GM19238 (cell line): Measurements from ENCODE around the gene POTEH.
"Not testable (repeated sequence)": the region's sequence is repeated elsewhere in the genome, so short reads cannot be mapped to it uniquely, and the experiment has no call there.

Source experiments
- DNase-seq: peaks from one replicate; pipeline ENCODE4 v3.0.0; 2011; ENCODE audit warnings: low spot score; ENCODE audit not compliant: insufficient read length

POTEH gene

DNA sequence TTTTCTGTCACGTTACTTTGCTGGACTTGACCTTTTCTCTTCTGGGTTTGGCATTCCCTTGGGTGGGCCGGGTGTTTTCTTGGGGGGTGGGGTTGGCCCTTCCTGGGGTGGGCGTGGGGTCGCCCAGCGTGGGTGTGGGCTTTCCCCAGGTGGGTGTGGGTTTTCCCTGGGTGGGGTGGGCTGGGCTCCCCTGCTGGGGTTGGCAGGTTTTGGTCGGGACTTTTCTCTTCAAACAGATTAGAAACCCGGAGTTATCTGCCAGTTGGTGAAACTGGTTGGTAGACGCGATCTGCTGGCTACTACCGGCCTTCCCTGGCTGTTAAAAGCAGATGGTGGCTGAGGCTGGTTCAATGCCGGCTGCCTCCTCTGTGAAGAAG lies at the start of gene POTEH:
Gene POTEH, plus strand, starts transcription at position 278 of the 377 bp plus-strand sequence. Its CDS starts 52 bp downstream, at position 330.
- not testable (repeated sequence) for DNase-seq

- DNase-seq = not testable (repeated sequence)
These were observed 47.5 kb upstream of the POTEH start for GRCh38 chr22:15642288-15642861.

GRCh38 chr22:15651954-15652353 lies 37.9 kb upstream of the POTEH start:
- not testable (repeated sequence) for DNase-seq

DNA sequence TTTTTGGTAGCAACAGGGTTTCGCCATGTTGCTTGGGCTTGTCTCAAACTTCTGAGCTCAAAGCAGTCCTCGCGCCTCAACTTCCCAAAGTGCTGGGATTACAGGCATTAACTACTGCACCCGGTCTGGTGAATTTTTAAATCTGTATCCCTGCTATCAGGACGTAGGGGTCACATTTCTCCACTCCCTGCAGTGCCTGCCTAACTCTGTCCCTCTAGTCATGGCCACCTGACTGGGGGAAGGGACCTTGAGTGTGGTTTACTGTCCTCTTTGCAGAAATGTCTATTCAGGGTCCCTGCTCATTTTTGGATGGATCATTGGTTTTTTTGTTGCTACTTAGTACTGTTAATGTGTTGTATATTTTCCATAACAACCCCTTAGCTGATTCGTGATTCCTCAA lies 37.1 kb upstream of the POTEH start:
- DNase-seq = not testable (repeated sequence)

GRCh38 chr22:15653241-15653640 lies 36.6 kb upstream of the POTEH start:
- DNase-seq = not testable (repeated sequence)

- DNase-seq = not testable (repeated sequence)
These were observed 28.7 kb upstream of the POTEH start for GRCh38 chr22:15661102-15661501.

GRCh38 chr22:15664682-15665081 lies 25.1 kb upstream of the POTEH start:
- not testable (repeated sequence) for DNase-seq

DNA sequence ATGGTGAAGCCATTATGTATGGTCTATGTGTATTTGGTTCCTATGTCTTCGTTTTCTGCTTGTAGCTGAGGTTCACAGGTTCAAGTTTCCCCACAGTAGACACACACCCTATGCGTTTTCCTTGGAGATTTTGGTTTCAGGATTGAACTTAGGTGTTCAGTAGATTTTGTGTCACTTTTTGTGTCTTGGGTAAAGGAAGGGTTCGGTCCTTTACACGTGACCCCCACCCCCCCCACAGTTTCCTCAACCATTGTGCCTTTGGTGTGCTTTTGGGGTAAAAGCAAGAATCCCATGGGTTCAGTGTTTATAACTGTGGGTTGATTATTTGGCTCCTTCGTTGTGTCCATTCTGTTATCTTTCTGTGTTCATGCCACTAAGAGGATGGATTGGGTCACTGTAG lies 24.3 kb upstream of the POTEH start:
- not testable (repeated sequence) for DNase-seq

DNA sequence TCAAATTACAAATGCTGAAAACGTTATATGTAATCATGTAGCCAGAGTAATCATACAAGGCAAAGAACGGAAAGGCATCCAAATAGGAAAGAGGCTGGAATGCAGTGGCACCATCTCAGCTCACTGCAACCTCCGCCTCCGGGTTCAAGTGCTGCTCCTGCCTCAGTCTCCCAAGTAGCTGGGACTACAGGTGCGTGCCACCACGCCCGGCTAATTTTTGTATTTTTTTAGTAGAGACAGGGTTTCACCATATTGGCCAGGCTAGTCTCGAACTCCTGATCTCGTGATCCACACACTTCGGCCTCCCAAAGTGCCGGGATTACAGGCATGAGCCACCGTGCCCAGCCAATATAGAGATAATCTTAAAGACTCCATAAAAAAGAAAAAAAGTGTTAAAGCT lies 20.4 kb upstream of the POTEH start:
- DNase-seq = not testable (repeated sequence)

- DNase-seq = not testable (repeated sequence)
These were observed 10.1 kb upstream of the POTEH start for GRCh38 chr22:15679702-15680101.

DNA sequence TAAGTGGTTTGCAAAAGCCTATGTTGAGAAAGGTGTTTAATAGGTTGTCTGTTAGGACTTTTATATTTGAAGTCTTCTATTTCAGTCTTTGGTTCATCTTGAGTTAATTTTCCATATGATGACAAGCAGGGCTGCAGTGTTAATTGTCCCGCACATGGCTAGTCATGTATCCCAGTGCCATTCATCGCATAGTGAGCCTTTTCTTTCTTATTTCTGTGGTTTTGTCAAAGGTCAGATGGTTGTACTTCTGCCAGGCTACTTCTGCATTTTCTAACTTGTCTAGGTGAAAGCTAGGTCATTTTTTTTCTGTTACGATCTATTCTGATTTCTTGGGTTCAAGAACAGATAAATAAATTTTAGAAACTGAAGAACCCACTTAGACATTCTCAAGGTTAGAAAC lies 5.7 kb upstream of the POTEH start:
- DNase-seq = not testable (repeated sequence)

- not testable (repeated sequence) for DNase-seq
These were observed 5.1 kb upstream of the POTEH start for GRCh38 chr22:15684695-15685094.

DNA sequence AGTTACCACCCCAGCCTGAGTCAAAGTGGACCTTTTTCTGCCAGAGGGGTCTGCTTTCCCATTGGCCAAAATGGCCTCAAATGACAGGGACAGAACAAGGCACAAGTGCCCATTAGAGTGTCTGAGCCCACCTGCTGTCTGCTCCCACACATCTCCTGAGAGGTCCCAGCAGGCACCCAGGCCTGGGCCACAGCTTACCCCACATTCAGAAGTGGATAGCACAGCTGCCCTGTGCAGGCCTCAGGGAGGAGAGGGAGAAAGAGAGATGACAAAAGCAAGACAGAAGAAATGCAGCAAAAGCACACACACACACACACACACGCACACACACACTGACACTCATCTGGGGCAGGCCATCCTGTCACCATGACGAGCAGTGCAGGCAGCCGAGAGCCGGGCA lies 4.2 kb upstream of the POTEH start:
- DNase-seq = not testable (repeated sequence)

DNA sequence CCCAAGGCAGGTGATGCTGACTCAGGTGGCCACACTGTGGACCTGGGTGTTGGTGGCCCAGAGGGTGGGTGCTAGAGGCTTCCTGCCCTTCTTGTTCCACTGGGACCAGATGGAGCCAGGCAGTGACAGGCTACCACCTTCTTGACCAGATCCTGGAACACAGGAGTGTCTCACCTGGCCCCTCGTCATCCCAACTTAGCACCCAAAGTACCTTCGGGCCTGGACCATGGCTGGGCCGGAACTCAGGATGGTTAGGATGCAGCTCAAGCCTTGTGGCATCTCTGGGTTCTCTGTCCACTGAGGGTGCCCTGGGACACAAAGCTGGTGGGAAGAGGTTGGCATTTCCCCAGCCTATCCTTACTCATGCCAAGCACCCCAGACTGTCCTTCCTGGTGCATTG lies 2.7 kb upstream of the POTEH start:
- DNase-seq = not testable (repeated sequence)

- not testable (repeated sequence) for DNase-seq
These were observed 2.1 kb upstream of the POTEH start for GRCh38 chr22:15687676-15688075.

GRCh38 chr22:15688090-15688489 lies 1.7 kb upstream of the POTEH start:
- DNase-seq = not testable (repeated sequence)

- not testable (repeated sequence) for DNase-seq
These were observed 646 bp upstream of the POTEH start for GRCh38 chr22:15689012-15689748.

- DNase-seq = not testable (repeated sequence)
These were observed 23.8 kb downstream of the POTEH start for GRCh38 chr22:15713600-15713999.

DNA sequence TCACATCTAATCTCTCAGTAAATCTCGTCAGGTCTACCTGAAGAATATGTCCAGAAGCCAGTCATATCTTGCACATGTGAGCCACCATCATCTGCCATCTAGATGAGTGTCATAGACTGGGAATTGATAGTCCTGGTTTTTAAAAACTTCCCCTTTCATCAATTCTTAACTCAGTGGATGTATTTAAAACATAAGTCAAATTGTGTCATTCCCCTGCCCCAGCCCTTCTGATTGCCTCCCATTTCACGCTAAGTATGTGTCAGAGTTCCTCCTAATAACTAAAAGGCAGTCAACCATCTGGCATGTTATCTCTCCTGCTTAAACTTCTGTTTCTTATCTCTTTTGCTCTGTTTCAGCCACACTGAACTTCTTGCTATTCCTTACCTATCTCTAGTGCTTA lies 24.3 kb downstream of the POTEH start:
- DNase-seq = not testable (repeated sequence)

- DNase-seq = not testable (repeated sequence)
These were observed 32.1 kb downstream of the POTEH start for GRCh38 chr22:15721884-15722283.

DNA sequence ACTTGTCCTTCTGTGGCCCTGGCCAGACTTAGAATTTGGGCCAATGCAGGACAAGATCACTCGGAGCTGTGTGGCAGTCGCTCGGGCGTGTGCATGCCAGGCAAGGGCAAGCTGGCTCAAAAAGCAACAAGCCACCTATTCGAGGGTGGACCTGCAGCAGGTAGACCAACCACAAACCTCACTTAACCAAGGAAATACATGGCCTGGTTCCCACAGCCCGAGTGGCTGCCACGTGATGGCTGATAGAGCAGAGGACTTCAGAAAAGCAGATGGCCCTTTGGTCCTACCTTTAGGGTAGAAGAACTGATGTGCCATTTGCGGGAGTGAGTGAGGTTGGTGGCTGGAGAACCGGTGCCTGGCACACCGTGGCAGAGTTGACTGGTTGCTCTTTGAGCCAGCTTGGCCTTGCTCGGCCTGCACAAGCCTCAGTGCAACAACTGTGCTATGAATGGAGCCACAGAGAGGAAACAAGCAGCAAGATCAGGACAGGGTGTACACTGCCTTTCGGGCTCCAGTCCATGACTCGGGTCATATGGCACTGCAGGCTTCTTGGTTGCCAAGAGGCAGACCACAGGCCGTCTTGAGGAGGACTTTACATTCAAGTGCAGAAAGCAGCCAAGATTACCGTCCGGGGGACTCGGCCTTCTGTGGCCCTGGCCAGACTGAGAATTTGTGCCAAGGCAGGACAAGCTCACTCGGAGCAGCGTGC lies 39.5 kb downstream of the POTEH start:
- not testable (repeated sequence) for DNase-seq

DNA sequence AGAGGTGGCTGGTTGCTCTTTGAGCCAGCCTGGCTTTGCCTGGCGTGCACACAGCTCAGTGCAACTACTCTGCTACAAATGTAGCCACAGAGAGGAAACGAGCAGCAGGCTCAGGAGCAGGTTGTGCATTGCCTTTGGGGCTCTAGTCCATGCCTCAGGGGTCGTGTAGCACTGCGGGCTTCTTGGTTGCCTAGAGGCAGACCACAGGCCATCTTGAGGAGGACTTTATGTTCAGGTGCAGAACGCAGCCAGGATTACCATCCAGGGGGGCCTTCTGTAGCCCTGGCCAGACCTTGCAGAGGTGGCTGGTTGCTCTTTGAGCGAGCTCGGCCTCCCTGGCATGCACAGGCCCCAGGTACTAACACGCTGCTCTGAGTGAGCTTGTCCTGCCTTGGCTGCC lies 41.2 kb downstream of the POTEH start:
- not testable (repeated sequence) for DNase-seq
